ENCODE data around the gene ELMO3.

Gene ELMO3

DNA sequence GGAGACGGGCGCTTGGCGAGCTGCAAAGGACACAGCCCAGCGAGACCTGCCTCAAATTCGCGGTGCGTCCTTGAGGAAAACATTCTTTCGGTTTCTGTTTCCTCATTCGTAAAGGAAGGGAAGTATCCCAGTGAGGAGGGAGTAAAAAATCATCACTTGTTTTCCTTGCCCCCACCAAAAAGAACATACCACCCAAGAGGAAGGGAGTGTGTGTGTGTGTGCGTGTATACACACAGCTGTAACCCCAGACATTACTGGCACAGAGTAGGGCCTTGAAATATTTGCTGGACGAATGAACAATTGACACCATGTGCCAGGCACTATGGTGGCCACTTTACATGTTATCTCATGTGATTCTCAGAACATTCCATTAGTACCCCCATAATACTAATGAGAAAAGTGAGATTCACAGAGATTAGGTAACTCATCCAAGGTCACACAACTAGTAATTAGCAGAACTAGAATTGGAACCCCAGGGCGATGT lies 13.2 kb upstream of the ELMO3 start (continued):
- TF ChIP-seq ZNF626 (tag by site-specific recombination; IDR thresholded peaks at IDR 0.05): no peak
- TF ChIP-seq ZNF707 (tag by site-specific recombination; IDR thresholded peaks at IDR 0.05): no peak
- no peak for TF ChIP-seq ZNF274 (IDR thresholded peaks at IDR 0.05; ENCODE audit: low read length)
- no peak for TF ChIP-seq ZNF274 (tag by site-specific recombination; IDR thresholded peaks at IDR 0.05; ENCODE audit: borderline replicate concordance)
- TF ChIP-seq GLI2 (tag by site-specific recombination; IDR thresholded peaks at IDR 0.05; ENCODE audit: borderline replicate concordance, low read depth): no peak
- TF ChIP-seq, protein P1, sequence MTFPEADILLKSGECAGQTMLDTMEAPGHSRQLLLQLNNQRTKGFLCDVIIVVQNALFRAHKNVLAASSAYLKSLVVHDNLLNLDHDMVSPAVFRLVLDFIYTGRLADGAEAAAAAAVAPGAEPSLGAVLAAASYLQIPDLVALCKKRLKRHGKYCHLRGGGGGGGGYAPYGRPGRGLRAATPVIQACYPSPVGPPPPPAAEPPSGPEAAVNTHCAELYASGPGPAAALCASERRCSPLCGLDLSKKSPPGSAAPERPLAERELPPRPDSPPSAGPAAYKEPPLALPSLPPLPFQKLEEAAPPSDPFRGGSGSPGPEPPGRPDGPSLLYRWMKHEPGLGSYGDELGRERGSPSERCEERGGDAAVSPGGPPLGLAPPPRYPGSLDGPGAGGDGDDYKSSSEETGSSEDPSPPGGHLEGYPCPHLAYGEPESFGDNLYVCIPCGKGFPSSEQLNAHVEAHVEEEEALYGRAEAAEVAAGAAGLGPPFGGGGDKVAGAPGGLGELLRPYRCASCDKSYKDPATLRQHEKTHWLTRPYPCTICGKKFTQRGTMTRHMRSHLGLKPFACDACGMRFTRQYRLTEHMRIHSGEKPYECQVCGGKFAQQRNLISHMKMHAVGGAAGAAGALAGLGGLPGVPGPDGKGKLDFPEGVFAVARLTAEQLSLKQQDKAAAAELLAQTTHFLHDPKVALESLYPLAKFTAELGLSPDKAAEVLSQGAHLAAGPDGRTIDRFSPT (tag by site-specific recombination; IDR thresholded peaks at IDR 0.05): no peak
- TF ChIP-seq, protein P2, sequence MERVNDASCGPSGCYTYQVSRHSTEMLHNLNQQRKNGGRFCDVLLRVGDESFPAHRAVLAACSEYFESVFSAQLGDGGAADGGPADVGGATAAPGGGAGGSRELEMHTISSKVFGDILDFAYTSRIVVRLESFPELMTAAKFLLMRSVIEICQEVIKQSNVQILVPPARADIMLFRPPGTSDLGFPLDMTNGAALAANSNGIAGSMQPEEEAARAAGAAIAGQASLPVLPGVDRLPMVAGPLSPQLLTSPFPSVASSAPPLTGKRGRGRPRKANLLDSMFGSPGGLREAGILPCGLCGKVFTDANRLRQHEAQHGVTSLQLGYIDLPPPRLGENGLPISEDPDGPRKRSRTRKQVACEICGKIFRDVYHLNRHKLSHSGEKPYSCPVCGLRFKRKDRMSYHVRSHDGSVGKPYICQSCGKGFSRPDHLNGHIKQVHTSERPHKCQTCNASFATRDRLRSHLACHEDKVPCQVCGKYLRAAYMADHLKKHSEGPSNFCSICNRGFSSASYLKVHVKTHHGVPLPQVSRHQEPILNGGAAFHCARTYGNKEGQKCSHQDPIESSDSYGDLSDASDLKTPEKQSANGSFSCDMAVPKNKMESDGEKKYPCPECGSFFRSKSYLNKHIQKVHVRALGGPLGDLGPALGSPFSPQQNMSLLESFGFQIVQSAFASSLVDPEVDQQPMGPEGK (tag by site-specific recombination; IDR thresholded peaks at IDR 0.05): 0 out of 2 replicates have a peak, but pooled peaks have one; percentile 2
- TF ChIP-seq, protein P3, sequence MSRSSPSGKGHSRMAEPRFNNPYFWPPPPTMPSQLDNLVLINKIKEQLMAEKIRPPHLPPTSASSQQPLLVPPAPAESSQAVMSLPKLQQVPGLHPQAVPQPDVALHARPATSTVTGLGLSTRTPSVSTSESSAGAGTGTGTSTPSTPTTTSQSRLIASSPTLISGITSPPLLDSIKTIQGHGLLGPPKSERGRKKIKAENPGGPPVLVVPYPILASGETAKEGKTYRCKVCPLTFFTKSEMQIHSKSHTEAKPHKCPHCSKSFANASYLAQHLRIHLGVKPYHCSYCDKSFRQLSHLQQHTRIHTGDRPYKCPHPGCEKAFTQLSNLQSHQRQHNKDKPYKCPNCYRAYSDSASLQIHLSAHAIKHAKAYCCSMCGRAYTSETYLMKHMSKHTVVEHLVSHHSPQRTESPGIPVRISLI (tag by site-specific recombination; IDR thresholded peaks at IDR 0.05): no peak
- no peak for TF ChIP-seq KLF10 (tag by site-specific recombination; IDR thresholded peaks at IDR 0.05)
- TF ChIP-seq, protein P4, sequence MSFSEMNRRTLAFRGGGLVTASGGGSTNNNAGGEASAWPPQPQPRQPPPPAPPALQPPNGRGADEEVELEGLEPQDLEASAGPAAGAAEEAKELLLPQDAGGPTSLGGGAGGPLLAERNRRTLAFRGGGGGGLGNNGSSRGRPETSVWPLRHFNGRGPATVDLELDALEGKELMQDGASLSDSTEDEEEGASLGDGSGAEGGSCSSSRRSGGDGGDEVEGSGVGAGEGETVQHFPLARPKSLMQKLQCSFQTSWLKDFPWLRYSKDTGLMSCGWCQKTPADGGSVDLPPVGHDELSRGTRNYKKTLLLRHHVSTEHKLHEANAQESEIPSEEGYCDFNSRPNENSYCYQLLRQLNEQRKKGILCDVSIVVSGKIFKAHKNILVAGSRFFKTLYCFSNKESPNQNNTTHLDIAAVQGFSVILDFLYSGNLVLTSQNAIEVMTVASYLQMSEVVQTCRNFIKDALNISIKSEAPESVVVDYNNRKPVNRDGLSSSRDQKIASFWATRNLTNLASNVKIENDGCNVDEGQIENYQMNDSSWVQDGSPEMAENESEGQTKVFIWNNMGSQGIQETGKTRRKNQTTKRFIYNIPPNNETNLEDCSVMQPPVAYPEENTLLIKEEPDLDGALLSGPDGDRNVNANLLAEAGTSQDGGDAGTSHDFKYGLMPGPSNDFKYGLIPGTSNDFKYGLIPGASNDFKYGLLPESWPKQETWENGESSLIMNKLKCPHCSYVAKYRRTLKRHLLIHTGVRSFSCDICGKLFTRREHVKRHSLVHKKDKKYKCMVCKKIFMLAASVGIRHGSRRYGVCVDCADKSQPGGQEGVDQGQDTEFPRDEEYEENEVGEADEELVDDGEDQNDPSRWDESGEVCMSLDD (tag by site-specific recombination; IDR thresholded peaks at IDR 0.05): no peak
- no peak for TF ChIP-seq ZNF791 (tag by site-specific recombination; IDR thresholded peaks at IDR 0.05)
- TF ChIP-seq YY1 (tag by site-specific recombination; IDR thresholded peaks at IDR 0.05): no peak
- TF ChIP-seq ZNF10 (tag by site-specific recombination; IDR thresholded peaks at IDR 0.05): no peak
- 0 out of 2 replicates have a peak, but pooled peaks have one; percentile 3 for TF ChIP-seq ZNF341 (tag by site-specific recombination; IDR thresholded peaks at IDR 0.05; ENCODE audit: low read depth)
- no peak for TF ChIP-seq ZNF768 (tag by site-specific recombination; IDR thresholded peaks at IDR 0.05)
- TF ChIP-seq, protein P5, sequence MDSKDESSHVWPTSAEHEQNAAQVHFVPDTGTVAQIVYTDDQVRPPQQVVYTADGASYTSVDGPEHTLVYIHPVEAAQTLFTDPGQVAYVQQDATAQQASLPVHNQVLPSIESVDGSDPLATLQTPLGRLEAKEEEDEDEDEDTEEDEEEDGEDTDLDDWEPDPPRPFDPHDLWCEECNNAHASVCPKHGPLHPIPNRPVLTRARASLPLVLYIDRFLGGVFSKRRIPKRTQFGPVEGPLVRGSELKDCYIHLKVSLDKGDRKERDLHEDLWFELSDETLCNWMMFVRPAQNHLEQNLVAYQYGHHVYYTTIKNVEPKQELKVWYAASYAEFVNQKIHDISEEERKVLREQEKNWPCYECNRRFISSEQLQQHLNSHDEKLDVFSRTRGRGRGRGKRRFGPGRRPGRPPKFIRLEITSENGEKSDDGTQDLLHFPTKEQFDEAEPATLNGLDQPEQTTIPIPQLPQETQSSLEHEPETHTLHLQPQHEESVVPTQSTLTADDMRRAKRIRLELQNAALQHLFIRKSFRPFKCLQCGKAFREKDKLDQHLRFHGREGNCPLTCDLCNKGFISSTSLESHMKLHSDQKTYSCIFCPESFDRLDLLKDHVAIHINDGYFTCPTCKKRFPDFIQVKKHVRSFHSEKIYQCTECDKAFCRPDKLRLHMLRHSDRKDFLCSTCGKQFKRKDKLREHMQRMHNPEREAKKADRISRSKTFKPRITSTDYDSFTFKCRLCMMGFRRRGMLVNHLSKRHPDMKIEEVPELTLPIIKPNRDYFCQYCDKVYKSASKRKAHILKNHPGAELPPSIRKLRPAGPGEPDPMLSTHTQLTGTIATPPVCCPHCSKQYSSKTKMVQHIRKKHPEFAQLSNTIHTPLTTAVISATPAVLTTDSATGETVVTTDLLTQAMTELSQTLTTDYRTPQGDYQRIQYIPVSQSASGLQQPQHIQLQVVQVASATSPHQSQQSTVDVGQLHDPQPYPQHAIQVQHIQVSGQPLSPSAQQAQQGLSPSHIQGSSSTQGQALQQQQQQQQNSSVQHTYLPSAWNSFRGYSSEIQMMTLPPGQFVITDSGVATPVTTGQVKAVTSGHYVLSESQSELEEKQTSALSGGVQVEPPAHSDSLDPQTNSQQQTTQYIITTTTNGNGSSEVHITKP (tag by site-specific recombination; IDR thresholded peaks at IDR 0.05): peak; percentile 82
- no peak for TF ChIP-seq KLF16 (tag by site-specific recombination; IDR thresholded peaks at IDR 0.05)
- TF ChIP-seq, protein P6, sequence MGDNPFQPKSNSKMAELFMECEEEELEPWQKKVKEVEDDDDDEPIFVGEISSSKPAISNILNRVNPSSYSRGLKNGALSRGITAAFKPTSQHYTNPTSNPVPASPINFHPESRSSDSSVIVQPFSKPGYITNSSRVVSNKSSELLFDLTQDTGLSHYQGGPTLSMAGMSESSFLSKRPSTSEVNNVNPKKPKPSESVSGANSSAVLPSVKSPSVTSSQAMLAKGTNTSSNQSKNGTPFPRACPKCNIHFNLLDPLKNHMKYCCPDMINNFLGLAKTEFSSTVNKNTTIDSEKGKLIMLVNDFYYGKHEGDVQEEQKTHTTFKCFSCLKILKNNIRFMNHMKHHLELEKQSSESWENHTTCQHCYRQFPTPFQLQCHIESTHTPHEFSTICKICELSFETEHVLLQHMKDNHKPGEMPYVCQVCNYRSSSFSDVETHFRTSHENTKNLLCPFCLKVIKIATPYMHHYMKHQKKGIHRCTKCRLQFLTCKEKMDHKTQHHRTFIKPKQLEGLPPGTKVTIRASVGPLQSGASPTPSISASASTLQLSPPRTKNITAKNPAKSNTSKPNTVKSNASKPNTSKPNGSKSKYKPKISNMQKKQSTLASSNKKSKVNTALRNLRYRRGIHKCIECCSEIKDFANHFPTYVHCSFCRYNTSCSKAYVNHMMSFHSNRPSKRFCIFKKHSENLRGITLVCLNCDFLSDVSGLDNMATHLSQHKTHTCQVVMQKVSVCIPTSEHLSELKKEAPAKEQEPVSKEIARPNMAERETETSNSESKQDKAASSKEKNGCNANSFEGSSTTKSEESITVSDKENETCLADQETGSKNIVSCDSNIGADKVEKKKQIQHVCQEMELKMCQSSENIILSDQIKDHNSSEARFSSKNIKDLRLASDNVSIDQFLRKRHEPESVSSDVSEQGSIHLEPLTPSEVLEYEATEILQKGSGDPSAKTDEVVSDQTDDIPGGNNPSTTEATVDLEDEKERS (tag by site-specific recombination; IDR thresholded peaks at IDR 0.05): no peak
- TF ChIP-seq MYNN (tag by site-specific recombination; IDR thresholded peaks at IDR 0.05; ENCODE audit: borderline replicate concordance): no peak
- TF ChIP-seq, protein P7, sequence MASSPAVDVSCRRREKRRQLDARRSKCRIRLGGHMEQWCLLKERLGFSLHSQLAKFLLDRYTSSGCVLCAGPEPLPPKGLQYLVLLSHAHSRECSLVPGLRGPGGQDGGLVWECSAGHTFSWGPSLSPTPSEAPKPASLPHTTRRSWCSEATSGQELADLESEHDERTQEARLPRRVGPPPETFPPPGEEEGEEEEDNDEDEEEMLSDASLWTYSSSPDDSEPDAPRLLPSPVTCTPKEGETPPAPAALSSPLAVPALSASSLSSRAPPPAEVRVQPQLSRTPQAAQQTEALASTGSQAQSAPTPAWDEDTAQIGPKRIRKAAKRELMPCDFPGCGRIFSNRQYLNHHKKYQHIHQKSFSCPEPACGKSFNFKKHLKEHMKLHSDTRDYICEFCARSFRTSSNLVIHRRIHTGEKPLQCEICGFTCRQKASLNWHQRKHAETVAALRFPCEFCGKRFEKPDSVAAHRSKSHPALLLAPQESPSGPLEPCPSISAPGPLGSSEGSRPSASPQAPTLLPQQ (tag by site-specific recombination; IDR thresholded peaks at IDR 0.05): no peak
- no peak for TF ChIP-seq ZNF501 (tag by site-specific recombination; IDR thresholded peaks at IDR 0.05)
- no peak for TF ChIP-seq ZNF324 (tag by site-specific recombination; IDR thresholded peaks at IDR 0.05)
- TF ChIP-seq HOXA7 (CRISPR knock-in tag; IDR thresholded peaks at IDR 0.05; ENCODE audit: borderline replicate concordance): no peak
- no peak for TF ChIP-seq PRDM1 (tag by site-specific recombination; IDR thresholded peaks at IDR 0.05)
